Esophagus squamous epithelium (tissue), 4 donors: ENCODE results near the gene SUPT20H.

ENCODE experiments used
- CTCF ChIP-seq, 6 experiments: fragments of 450-650 bp in 4 of 6; fragments of 200-600 bp in 2 of 6; sonication (generic) in 2 of 6; IDR thresholded peaks; one replicate each; pipeline ENCODE4 v1.5.1; 2016 to 2019; ENCODE audit warnings: antibody characterized with exemption in 6 of 6, mild to moderate bottlenecking in 4 of 6, moderate library complexity in 4 of 6
- POLR2A ChIP-seq, 4 donors: fragments of 450-650 bp; IDR thresholded peaks; one replicate each; pipeline ENCODE4 v1.6.1; 2017; ENCODE audit warnings: antibody characterized with exemption in 4 of 4, mild to moderate bottlenecking in 4 of 4, moderate library complexity in 3 of 4

- TF ChIP-seq POLR2A (IDR thresholded peaks at IDR 0.05), result no peak
- no peak for TF ChIP-seq CTCF (IDR thresholded peaks at IDR 0.05)
Observed at GRCh38 chr13:37040789-37041188, 18.7 kb downstream of the SUPT20H start.
